Nucleus accumbens (tissue), 56 donors: ENCODE data around the gene DBNDD2.

Experiments
- DNase-seq, 56 donors: peaks; one replicate each; lab custom pipeline; 2025; lab: John Stamatoyannopoulos, UW

The DBNDD2 gene

GRCh38 chr20:45377269-45377668 is 30.8 kb upstream of the DBNDD2 start:
- DNase-seq = no peak

GRCh38 chr20:45378191-45378590 is 29.9 kb upstream of the DBNDD2 start, which contains the start of gene TP53TG5:
Gene TP53TG5 (minus strand): TSS chr20:45378325. CDS start chr20:45378236, 89 bp downstream.
- peak in 41 of 56 donors; percentile 9 to 78 (median 46) for DNase-seq

- no peak for DNase-seq
Measured at GRCh38 chr20:45387274-45387673, 20.8 kb upstream of the DBNDD2 start.

GRCh38 chr20:45390931-45391330 is 17.2 kb upstream of the DBNDD2 start:
- DNase-seq = no peak

- DNase-seq = no peak
Measured at GRCh38 chr20:45391559-45391958, 16.5 kb upstream of the DBNDD2 start.

- DNase-seq = peak in 15 of 56 donors; percentile 12 to 64 (median 23)
Measured at GRCh38 chr20:45392733-45393132, 15.4 kb upstream of the DBNDD2 start.

GRCh38 chr20:45394221-45395113 is 13.6 kb upstream of the DBNDD2 start:
- no peak for DNase-seq

GRCh38 chr20:45395114-45395415 is 13.0 kb upstream of the DBNDD2 start:
- DNase-seq = no peak

- DNase-seq = no peak
Measured at GRCh38 chr20:45399018-45399417, 9.1 kb upstream of the DBNDD2 start.

GRCh38 chr20:45400346-45401031 is 7.6 kb upstream of the DBNDD2 start:
- DNase-seq = no peak

- no peak for DNase-seq
Measured at GRCh38 chr20:45402946-45403345, 5.1 kb upstream of the DBNDD2 start.

GRCh38 chr20:45404438-45404837 is 3.7 kb upstream of the DBNDD2 start:
- no peak for DNase-seq

- peak in 9 of 56 donors; percentile 27 to 71 (median 40) for DNase-seq
Measured at GRCh38 chr20:45405571-45406259, 2.4 kb upstream of the DBNDD2 start.

- DNase-seq = peak in 46 of 56 donors; percentile 22 to 81 (median 65)
Measured at GRCh38 chr20:45406260-45407066, 1.6 kb upstream of the DBNDD2 start.

GRCh38 chr20:45407067-45407745 is 883 bp upstream of the DBNDD2 start:
- peak in 42 of 56 donors; percentile 19 to 76 (median 57) for DNase-seq

- DNase-seq = peak in 19 of 56 donors; percentile 13 to 60 (median 35)
Measured at GRCh38 chr20:45408646-45409213, 641 bp downstream of the DBNDD2 start.

GRCh38 chr20:45409521-45410272 is 1.6 kb downstream of the DBNDD2 start:
- no peak for DNase-seq

- no peak for DNase-seq
Measured at GRCh38 chr20:45410887-45411286, 2.8 kb downstream of the DBNDD2 start.

- no peak for DNase-seq
Measured at GRCh38 chr20:45412653-45413052, 4.6 kb downstream of the DBNDD2 start.
